HG02973 (cell line): ENCODE data around the gene CDH12.
"Not testable (repeated sequence)": the region's sequence is repeated elsewhere in the genome, so short reads cannot be mapped to it uniquely, and the experiment has no call there.

Experiments
- ATAC-seq: cut with Tn5 transposase; IDR thresholded peaks from one replicate; pipeline ENCODE4 v1.9.1; 2021; ENCODE audit warnings: moderate library complexity; ENCODE audit not compliant: unreplicated experiment

The CDH12 gene

GRCh38 chr5:22662391-22662790 is 190.8 kb downstream of the CDH12 start:
- no peak for ATAC-seq

- ATAC-seq = no peak
These were observed 201.8 kb downstream of the CDH12 start for GRCh38 chr5:22651355-22651754.

- no peak for ATAC-seq
These were observed 202.6 kb downstream of the CDH12 start for GRCh38 chr5:22650511-22650910.

GRCh38 chr5:22649074-22649473 is 204.1 kb downstream of the CDH12 start:
- no peak for ATAC-seq

- ATAC-seq = no peak
These were observed 208.3 kb downstream of the CDH12 start for GRCh38 chr5:22644859-22645258.

GRCh38 chr5:22643356-22643755 is 209.8 kb downstream of the CDH12 start:
- no peak for ATAC-seq

- no peak for ATAC-seq
These were observed 221.5 kb downstream of the CDH12 start for GRCh38 chr5:22631683-22632082.

- no peak for ATAC-seq
These were observed 226.1 kb downstream of the CDH12 start for GRCh38 chr5:22627029-22627428.

GRCh38 chr5:22625451-22625850 is 227.7 kb downstream of the CDH12 start:
- no peak for ATAC-seq

- no peak for ATAC-seq
These were observed 232.1 kb downstream of the CDH12 start for GRCh38 chr5:22621084-22621483.

GRCh38 chr5:22615964-22616363 is 237.2 kb downstream of the CDH12 start:
- no peak for ATAC-seq

GRCh38 chr5:22614486-22615094 is 238.6 kb downstream of the CDH12 start:
- ATAC-seq = no peak

GRCh38 chr5:22612928-22613327 is 240.2 kb downstream of the CDH12 start:
- ATAC-seq = no peak

GRCh38 chr5:22611327-22611726 is 241.8 kb downstream of the CDH12 start:
- ATAC-seq = no peak

- not testable (repeated sequence) for ATAC-seq
These were observed 245.6 kb downstream of the CDH12 start for GRCh38 chr5:22607498-22607897.

- no peak for ATAC-seq
These were observed 247.7 kb downstream of the CDH12 start for GRCh38 chr5:22605473-22605872.

- no peak for ATAC-seq
These were observed 248.4 kb downstream of the CDH12 start for GRCh38 chr5:22604711-22605110.

GRCh38 chr5:22598796-22599195 is 254.3 kb downstream of the CDH12 start:
- ATAC-seq = no peak

GRCh38 chr5:22596404-22596970 is 256.7 kb downstream of the CDH12 start:
- ATAC-seq = no peak

GRCh38 chr5:22594491-22594890 is 258.7 kb downstream of the CDH12 start:
- ATAC-seq = no peak

- ATAC-seq = peak; percentile 89
These were observed 259.6 kb downstream of the CDH12 start for GRCh38 chr5:22593592-22593991.

- ATAC-seq = peak; percentile 51
These were observed 261.7 kb downstream of the CDH12 start for GRCh38 chr5:22591461-22591860.

GRCh38 chr5:22590677-22591268 is 262.4 kb downstream of the CDH12 start:
- ATAC-seq = no peak
